ENCODE measurements around the gene HAO2.
"Not testable (repeated sequence)": the region's sequence is repeated elsewhere in the genome, so short reads cannot be mapped to it uniquely, and the experiment has no call there.

The HAO2 gene

GRCh38 chr1:119347858-119348257 is 20.7 kb upstream of the HAO2 start:
- no peak for FAIRE-seq

- FAIRE-seq: no peak
Observed at GRCh38 chr1:119348941-119349340, 19.6 kb upstream of the HAO2 start.

DNA sequence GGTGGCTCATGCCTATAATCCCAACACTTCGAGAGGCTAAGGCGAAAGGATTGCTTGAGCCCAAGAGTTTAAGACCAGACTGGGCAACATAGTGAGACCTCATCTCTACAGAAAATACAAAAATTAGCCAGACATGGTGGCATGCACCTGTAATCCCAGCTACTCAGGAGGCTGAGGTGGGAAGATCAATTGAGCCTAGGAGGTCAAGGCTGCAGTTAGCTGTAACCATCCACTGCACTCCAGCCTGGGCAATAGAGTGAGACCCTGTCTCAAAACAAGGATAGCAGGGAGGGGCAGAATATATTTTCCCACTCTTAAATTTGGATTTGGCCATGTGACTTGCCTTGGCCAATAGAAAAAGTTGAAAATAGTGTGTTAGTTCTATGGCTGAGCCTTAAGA is 17.7 kb upstream of the HAO2 start:
- FAIRE-seq: not testable (repeated sequence)

- no peak for FAIRE-seq
Observed at GRCh38 chr1:119351997-119352396, 16.6 kb upstream of the HAO2 start.

DNA sequence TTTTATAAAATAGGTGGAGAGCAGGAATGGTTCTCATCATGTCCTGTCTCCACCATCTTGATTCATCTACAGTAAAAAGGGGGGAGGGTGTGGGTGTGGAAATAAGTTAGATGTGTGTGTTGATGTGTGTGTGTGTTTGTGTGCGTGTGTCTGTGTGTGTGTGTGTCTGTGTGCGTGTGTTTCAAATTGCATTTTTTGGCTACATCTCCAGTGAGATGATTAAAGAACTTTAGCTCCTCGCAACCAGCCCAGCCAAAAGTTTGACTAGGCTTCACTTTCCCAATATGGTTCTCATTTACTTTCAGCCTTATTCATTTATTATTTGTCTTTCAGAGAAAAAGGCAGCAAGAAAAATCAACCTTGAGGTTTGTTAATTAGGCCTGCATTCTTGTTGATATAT is 14.7 kb upstream of the HAO2 start:
- FAIRE-seq: no peak

DNA sequence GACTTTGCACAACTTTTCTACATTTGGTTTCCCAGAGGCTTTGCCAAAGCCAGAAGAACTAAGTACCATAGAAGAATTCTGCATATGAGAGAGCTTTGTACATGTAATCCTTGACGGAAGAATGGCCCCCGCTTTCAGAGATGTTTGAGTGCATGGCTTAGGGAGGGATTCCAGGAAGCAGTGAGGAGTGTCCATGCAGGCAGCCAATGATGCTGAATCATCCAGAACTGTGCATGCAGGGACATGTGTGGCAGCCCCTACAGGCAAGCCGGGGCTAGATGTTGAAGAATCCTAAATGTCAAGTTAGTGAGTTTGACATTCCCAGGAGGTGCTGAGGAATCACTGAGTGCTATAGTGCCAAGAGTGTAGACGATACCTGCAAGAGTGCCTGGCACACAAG is 9.9 kb upstream of the HAO2 start:
- no peak for FAIRE-seq

- FAIRE-seq: no peak
Observed at GRCh38 chr1:119359730-119360129, 8.9 kb upstream of the HAO2 start.

DNA sequence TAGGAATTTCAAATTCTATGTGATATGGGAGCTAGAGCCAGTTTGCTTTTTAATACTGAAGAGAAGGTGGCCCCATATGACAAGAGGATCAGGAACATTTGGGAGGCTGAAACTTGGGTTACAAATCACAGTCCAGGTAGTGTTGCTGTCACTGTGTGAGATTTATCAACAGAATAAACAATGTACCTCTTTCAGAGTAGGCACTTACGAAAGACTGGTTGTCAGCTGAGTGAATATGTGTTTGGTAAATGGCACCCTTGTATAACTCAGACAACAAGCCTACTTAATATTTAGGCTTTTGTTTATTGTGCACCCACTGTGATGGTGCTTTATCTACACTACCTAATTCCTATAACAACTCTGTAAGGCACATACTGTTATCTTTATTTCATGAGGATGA is 7.4 kb upstream of the HAO2 start:
- no peak for FAIRE-seq

- no peak for FAIRE-seq
Observed at GRCh38 chr1:119361620-119362344, 6.8 kb upstream of the HAO2 start.

- no peak for FAIRE-seq
Observed at GRCh38 chr1:119363162-119363561, 5.4 kb upstream of the HAO2 start.

DNA sequence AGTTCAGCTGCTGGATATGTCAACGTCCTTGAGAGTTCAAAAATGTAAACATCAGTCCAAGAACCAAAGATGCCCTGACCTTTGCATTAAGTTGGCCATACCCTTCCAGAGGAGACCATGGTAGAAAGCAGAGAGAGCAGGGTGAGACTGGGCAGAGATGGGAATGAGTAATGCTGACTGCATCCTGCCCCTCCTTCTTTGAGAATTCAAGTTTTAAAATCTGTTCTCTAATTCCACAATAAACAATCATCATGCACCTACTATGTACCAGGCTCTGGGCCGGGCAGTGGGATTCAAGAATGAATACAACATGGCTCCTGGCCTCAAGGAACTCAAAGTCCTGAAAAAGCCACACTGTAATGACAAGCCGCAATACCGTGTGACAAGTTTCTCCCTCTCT is 3.9 kb upstream of the HAO2 start:
- FAIRE-seq: no peak

- no peak for FAIRE-seq
Observed at GRCh38 chr1:119366424-119366823, 2.2 kb upstream of the HAO2 start.

- FAIRE-seq: no peak
Observed at GRCh38 chr1:119367432-119368124, 1.0 kb upstream of the HAO2 start.

GRCh38 chr1:119370748-119371147 is 2.2 kb downstream of the HAO2 start:
- FAIRE-seq: no peak

- FAIRE-seq: no peak
Observed at GRCh38 chr1:119371815-119372214, 3.2 kb downstream of the HAO2 start.

GRCh38 chr1:119372503-119373086 is 4.0 kb downstream of the HAO2 start:
- FAIRE-seq: no peak

GRCh38 chr1:119373465-119373864 is 4.9 kb downstream of the HAO2 start:
- FAIRE-seq: no peak

GRCh38 chr1:119374208-119374874 is 5.8 kb downstream of the HAO2 start:
- FAIRE-seq: no peak

GRCh38 chr1:119375366-119375765 is 6.8 kb downstream of the HAO2 start:
- no peak for FAIRE-seq

GRCh38 chr1:119376594-119376993 is 8.0 kb downstream of the HAO2 start:
- FAIRE-seq: no peak

DNA sequence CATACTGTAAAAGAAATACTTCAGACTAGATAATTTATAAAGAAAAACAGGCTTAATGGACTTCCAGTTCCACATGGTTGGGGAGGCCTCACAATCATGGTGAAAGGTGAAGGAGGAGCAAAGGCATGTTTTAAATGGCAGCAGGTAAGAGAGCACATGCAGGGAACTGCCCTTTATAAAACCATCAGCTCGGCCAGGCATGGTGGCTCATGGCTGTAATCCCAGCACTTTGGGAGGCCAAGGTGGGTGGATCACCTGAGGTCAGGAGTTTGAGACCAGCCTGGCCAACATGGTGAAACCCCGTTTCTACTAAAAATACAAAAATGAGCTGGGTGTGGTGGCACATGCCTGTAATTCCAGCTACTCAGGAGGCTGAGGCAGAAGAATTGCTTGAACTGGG is 9.0 kb downstream of the HAO2 start:
- not testable (repeated sequence) for FAIRE-seq

GRCh38 chr1:119379117-119379516 is 10.5 kb downstream of the HAO2 start:
- FAIRE-seq: no peak

DNA sequence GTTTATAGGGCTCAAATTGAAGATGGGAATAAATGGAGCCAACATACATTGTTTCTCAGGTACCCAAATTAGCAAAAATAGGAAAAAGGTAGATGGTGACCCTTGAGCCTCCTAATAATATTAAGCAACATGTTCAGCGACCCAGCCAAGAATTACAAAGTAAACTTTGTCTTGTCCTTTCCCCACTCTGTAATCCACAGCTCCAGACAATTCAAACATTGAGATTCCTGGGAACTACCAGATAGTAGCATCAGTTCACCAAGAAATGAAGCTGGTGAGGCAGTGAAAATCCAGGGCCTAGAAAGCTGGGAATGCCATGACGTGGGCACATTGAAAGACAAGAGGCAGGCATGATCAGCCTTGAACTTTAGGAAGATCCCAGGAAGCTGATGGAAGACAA is 11.7 kb downstream of the HAO2 start:
- FAIRE-seq: no peak
